NCI-H1092 treated with DMSO at 0.1 percent for 48 hours (cell line): ENCODE data around the gene PLA2G3.
"Not testable (repeated sequence)": the region's sequence is repeated elsewhere in the genome, so short reads cannot be mapped to it uniquely, and the experiment has no call there.

ENCODE experiments used
- DNase-seq: peaks from one replicate; lab custom pipeline; 2025; lab: John Stamatoyannopoulos, UW

PLA2G3 gene

DNA sequence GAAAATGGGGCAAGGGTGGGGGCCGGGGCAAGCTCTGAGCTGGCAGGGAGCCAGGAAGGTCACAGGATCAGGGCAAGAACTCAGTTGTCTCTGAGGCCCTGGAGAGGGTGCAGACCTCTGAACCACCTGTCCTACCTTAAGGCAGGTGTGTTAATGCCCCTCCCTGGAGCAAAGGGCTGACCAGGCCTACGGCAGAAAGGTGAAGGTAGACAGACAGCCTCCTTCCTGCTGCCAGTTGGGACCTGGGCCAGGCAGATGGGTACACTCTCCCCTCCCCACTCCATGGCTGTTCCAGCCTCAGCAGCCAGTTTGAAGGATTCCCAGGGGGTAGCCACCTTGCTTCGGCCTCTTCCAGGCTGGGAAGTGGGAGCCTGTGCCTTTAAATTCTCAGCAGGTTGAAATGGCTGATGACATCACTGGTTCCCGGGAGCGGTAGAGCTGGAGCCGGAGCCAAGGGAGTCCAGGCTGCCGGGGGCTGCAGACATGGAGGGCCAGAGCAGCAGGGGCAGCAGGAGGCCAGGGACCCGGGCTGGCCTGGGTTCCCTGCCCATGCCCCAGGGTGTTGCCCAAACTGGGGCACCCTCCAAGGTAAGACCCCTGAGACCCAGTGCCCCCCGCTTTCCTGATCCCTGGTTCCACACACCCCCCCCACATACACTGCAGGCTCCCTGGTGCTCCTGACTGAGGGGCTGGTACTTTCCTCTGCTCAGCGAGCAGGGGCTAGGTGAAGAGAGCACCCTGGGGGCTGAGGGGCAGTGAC is 17.6 kb downstream of the PLA2G3 start, which contains the start of gene INPP5J:
Gene INPP5J, plus strand, starts transcription at position 435 of the 760 bp plus-strand sequence. Its CDS starts 49 bp downstream, at position 484.
- DNase-seq = peak; percentile 61

DNA sequence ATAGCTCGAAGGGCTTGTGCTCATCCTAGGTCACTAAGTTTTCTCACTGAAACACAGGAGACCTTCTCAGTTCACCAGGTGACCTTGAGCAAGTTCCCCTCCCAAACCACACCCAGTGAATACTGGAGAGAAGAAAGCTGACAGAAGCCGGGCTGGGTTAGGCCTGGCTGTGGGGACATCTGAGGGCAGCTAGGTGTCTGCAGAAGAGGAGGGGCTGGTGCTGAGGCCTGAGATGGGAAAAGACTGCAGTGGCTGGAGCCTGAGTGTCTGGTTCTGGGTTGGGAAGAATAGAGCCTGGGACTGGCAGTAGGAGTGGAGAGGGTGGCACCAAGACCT is 18.1 kb downstream of the PLA2G3 start:
- no peak for DNase-seq

DNA sequence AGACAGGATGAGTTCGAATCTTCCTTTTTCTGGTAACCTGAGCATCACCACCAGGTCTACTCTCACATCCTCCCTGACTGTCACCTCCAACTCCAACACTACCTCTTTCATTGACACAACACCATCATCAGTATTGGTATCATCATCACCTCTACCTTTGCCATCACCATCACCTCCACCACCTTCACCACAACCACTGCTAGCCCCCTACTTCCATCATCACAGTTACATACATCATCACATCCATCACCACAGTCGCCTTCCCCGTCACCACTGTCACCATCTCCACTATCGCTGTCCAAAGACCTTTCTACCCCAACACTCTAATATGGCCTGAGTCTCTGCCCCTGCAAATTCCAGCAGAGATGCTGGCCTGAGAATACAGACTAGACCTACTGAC is 18.9 kb downstream of the PLA2G3 start:
- no peak for DNase-seq

DNA sequence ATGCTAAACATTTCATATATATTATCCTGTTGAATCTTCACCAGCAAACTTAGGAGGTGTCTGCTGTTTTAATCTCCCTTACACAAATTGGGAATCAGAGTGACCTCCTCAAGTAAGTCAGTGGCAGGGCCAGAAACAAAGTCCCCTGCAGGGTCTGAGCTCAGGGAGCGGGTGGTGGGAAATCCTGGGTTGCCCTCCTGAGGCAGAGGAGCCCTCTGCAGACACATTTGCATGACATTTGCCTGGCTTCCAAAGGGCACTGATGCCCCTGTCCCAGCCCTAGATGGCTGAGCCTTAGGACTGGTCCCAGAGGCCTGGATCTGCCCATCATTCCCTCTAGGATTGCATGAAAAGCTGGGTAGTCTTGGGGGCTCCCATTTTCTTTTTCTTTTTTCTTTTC is 19.7 kb downstream of the PLA2G3 start:
- DNase-seq = no peak

DNA sequence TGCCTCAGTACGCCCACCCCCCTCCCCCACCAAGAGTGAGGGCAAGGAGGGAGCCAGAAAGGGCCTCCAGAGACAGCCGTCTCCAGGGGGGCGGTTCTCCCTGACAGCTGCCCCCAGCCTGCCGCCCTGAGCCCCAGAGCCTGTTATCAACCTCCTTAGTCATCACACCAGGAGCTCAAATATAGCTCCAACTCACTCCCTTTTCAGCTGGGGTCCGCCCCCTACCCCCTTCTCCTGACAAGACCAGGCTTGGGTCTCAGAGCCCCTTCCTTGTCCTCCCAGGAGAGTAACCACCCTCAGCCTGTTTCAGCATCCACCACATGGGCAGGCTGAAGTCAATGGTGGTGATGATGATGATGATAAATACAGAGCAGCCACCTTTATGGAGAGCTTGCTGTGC is 20.1 kb downstream of the PLA2G3 start:
- no peak for DNase-seq

DNA sequence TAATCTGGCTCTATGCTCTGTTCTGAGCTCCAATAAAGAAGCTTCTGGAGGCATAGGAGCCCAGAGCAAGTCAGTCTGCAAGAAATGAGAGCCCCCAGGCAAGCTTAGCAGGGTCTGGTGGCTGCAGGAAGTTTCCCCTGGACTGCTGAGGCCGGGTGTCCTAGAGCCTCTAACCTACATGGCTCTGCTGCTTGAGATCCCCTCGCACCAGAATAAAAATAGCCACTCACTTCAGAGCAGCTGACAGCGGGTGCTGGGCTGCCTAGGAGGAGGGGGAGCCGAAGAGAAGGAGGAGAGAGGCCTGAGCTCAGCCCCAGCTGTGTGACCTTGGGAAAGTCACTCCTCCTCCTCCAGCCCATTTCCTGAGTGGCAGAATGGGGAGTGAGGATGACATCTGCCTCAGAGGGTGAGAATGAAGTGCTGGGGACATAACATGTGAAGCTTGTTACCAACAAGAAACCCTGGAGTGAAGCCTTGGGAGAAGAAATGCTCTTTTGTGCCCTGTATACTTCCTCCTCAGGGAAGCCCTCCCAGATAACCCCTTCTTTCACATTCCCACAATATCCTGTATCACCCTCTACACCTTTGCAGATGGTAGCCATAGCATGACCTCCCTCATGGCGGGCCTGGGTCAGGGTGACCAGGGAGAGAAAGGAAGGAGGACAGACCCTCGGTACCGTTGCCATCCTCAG is 21.1 kb downstream of the PLA2G3 start:
- no peak for DNase-seq

DNA sequence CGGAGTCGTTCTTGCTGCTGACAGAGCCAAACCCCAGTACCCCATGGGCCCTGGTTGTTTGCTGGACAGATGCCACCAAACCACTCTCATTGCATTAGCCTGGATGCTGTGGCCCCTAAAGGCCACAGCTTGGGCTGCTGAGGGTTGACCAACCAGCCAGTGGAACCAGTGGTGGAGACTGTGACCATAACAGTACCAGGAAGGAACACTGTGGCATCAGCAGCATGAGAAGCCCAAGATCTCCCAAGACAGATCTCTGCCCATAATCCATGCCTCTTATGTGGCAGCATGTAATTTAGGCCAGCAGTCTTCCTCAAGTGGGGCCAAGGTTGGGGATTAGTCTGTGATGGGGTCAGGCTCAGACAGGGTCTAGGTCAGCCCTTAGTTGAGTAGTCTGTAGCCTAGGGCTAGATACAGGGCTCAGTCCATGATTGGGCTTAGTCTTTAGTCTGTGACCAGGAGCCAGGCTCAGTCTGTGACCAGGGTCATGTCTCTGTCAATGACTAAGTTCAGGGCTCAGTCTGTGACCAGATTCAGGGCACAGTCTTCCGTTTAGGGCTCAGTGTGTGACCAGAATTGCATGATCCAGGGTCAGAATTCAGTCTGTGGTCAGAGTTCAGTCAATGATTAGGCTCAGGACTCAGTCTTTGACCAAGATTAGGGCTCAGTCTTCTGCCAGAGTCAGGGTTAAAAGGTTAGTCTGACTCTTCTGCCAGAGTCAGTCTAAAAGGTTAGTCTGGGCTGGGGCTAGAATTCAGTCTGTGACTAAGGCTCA is 22.1 kb downstream of the PLA2G3 start:
- DNase-seq = no peak

DNA sequence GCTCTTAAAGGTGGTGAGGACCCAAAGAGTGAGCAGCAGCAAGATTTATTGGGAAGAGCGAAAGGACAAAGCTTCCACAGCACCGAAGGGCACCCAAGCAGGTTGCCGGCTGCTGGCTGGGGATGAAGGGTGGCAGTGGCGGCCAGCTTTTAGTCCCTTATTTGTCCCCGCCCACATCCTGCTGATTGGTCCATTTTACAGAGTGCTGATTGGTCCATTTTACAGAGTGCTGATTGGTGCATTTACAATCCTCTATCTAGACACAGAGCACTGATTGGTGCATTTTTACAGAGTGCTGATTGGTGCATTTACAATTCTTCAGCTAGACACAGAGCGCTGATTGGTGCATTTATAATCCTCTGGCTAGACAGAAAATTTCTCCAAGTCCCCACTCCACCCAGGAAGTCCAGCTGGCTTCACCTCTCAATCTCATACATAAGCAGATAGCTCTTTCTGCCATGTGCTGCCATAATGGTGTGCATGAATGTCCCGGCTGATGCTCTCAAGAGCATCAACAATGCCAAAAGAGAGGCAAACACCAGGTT is 27.7 kb downstream of the PLA2G3 start:
- DNase-seq = not testable (repeated sequence)

DNA sequence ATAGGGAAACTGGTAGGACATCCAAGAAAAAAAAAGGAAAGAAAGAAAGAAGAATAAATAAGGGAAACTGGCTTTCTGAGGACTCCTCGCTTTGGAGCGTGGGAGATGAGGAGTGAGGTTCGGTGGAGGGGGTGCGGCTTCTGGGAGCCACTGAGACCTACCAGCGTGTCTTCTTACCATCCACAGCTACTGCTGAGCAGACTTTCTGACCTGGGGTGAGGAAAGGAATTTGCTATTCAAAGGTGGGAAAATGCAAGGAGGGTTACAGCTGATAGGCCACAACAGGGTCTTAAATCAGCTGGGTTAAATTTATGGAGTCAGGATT is 32.5 kb downstream of the PLA2G3 start:
- DNase-seq = no peak

DNA sequence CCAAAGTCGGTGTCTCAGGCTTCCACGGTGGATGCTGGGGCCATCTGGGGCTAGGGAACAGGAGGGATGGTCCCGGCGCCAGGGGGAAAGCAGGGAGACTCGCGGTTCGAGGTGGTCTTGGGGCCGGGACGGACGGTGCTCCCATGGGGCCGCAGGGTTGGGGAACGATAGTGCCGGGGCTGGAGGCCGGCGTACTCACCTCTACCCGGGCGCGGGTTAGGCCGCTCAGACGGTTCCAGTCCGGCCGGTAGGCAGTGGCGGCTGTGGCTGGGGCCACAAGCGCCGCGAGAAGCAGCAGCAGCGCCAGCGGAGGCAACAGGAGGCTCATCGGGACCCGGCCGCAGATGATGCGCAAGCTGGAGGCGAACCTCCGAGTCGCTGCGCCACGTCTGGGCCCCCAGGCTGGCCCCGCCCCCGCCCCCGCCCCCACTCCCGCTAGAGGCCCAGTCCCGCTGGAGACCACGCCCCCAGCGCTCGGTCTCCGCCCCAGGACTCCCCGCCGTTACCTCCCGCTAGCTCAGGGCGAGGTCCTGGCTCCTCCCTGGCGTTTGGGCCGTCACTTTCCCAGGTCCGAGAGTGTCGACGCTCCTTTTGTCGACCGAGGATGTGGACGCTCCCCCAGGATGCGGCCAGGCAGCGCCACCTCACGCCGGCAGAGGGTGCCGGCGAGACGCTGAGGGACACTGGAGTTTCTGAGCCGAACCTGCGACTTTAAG is 33.0 kb downstream of the PLA2G3 start, which contains the start of gene SELENOM:
Gene SELENOM, minus strand, starts transcription at position 391 of the 716 bp plus-strand sequence. Its CDS starts 63 bp downstream, at position 328.
- DNase-seq = peak; percentile 69

DNA sequence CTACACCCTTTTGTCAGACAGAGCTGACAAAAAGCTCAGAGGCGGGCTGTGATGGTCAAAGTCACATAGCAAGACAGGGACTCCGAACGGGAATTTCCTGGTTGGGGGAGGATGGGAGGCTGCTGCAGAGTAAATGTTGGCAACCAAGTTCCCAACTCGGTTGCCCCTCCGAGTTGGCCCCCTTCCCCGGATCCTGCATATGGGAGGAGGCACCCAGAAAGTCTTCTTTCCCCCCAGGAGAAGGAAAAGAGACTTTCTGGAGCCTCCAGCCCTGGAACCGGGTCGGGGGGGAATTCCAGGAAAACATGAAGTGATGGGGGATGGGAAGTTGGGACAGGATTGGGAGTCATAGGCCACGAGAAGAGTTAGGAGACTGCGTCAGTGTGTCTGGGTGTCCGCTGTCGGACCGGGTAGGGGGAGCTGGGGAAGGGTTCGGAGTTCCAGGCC is 33.6 kb downstream of the PLA2G3 start:
- DNase-seq = no peak

DNA sequence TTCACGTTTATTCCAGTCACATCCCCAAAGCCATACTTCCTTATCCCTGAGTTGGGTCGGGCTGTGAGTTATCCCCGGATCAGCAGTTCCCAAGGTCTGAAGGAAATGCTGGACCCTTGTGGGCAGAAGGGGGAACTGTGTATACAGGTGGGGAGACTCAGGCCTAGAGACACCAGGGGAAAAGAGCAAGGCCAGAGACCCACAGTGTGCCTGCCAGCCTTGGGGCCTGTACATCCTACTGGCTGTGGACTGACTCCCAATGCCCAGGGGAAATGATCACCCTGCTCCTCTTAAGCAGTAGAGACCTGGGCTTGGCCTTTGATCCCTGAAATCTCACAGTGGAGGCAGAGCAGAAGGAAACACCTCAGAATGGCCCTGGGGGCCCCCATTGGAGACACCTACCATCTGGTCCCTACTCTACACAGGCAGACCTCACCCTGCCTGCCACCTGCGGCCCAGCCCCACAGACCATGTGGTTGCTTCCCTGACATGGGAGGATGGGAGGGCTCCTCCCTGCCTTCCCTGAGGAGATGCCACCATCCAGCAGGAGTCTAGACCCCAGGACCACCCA is 34.2 kb downstream of the PLA2G3 start:
- DNase-seq = no peak

DNA sequence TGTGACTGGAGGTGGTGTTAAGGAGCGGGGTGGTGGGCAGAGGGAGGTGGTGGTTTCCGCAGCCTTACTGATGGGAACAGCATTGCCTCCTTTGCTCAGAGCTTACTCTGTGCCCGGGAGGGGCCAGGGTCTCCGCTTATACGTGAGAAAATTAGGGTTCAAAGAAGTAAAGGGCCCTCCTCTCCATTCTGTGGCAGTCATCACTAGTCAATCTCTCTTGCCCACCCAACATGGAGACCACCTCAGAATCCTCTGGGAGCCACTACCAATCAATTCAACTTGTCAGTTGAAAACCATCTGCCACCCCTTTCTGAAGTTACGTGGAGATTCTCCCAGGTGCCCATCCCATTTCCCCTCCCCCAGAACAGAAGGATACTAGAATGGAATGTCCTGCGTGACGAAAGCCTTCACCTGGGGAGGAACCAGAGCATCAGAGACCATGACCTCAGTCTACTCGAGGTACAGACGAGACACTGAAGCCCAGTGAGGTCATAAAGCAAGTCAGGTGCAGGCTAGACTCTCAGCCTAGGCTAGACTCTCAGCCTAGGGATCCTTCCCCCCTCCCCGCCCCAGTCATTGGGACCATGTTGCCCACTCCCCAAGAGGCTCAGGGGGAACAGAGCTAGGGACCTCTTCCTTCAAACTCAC is 34.9 kb downstream of the PLA2G3 start:
- no peak for DNase-seq

DNA sequence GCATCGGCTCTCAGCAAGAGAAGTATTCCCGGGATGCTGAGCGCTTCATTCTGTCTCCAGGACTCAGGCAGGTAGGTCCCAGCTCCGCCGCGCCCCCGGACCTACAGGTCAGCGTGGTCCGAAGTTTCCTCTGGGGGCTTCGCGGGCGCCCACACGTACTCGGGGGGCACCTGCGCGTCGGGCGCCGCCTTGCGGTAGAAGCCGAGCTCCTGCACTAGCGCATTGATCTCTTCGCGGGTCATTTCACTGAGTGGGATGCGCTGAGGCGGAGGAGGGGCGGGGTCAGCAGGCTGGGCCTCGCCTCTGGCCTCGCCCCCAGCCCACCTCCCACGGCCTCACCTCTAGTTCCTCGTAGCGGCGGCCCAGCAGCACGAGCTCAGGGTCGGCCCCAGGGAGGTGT is 35.4 kb downstream of the PLA2G3 start:
- no peak for DNase-seq

DNA sequence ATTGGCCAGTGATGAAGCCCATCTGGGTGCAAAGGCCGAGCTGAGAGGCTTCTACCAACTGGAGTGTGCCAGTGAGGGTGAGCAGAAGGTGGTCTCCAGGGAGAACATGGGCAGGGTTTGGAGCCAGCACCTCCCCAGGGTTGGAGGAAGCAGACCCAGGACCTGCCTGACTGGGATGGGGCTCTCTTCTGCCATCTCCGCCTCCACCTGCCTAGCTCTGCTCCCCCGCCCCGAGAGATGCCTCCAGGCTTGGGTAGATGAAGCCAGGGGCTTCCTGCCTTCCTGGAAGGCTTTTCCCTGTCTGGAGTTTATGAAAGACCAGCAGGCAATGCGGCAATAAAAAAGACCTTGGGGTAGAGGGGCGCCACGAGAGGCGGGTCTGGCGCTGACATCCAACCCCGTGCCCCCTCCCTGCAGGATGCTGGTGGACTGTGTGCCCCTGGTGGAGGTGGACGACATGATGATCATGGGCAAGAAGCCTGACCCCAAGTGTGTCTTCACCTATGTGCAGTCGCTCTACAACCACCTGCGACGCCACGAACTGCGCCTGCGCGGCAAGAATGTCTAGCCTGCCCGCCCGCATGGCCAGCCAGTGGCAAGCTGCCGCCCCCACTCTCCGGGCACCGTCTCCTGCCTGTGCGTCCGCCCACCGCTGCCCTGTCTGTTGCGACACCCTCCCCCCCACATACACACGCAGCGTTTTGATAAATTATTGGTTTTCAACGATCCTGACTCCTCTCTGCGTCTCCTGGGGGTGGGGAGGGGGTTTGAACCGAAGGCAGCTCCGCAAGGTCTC is 36.2 kb downstream of the PLA2G3 start:
- no peak for DNase-seq

DNA sequence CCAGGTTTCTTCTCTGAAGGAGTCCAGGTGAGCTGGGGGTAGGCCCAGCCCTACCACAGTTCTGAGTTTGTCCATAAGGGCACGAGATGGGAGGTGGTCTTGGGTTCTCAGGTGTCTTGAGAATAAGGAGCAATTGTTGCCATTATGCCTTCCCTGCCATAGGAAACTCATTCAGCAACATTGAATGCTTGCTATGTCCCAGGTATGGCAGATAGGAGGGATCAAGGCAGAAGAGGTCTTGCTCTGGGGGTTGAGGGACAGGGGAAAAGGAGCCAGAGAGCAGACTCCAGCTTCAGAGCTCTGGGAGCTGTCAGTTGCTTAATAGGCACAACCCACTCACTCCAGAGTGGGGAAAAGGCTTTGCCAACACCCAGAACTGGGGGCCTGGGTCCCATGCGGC is 37.2 kb downstream of the PLA2G3 start:
- DNase-seq = no peak

DNA sequence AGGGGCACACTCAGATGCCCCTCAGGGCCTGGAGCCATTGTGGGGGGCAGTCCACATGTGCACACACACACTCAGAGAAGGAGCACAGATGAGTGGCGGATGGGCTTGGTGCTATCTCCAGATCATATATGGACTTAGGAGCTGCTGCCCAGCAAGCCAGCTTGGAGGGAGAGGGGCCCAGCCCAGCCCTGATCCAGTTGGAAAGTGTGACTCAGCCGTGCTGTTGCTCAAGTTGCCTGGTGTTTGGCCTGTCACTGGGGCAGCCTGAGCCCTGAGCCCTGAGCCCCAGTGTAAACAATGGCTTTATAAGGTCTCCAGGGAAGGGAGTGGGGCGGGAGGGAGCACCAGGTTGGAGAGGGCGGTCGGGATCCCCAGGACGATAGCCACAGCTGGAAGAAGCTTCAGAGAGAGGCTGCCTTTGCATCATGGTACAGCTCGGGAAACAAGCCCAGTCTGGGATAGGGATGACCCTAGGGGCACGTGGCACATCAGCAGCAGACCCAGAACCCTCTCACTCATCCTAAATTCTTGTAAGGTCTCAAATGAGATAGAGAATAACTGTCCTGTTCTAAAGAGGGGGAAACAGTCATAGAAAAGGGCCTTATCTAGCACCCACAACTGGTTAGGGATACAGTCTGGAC is 37.7 kb downstream of the PLA2G3 start:
- no peak for DNase-seq

DNA sequence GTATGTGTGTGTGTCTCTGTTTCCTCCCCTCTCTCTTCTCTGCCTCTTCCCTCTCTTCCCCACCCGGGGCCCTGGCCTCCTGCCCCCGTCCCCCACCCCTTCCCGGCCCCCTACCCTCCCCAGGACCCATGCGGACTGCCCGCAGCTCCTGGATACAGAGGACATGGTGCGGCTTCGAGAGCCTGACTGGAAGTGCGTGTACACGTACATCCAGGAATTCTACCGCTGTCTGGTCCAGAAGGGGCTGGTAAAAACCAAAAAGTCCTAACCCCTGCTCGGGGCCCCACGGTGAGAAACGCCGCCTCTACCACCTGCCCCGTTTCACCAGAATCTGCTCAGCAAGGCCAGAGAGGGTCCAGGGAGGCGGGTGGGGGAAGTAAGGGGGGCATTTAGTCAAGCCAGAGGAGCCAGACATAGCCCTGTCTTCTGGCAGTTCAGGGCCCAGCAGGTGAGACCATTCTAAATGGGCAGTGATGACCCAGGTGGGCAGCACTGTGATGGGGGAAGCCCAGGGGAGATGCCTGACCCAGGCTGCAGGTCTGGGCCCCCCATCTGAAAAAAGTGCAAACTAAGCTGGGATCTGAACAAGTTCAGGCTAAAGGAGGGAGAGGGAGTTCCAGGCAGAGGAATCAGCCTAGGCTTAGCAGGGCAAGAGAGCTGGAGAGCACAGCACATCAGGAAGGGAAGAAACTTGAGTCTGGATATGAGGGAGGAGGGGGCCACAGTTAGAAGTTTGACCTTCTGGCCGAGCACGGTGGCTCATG is 39.4 kb downstream of the PLA2G3 start:
- DNase-seq = no peak
